ENCODE data around the gene NAB1.

The NAB1 gene

DNA sequence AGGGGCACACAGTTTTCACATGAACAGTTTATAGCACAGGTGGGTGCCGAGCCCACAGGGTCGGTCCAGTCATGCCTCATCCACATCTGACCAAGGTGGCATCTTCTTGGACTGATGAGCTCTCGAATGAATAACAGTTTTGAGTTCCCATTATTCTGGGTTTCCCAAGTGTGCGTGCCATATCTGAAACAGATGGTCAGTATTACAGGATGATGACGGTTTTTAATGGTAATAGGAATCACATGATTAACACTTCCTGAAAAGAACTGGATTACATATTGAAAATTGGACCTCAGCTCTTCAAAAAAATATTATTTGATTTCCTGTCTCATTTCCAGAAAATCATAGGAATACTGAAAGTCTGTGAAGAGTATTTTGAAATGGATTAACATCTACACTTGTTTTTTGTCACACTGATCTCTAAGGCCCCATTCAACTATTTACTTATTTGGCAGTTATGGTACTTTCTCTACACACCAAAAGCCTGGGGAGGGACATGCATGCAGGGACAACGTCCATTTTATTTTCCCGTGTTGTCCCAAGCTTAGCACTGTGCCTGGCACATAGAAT lies 22.2 kb upstream of the NAB1 start:
- TF ChIP-seq POLR2A (IDR thresholded peaks at IDR 0.05; ENCODE audit: low read length) (no peak), GATA1 (IDR thresholded peaks at IDR 0.05; ENCODE audit: low read depth, low read length) (no peak)
- no peak for DNase-seq

DNA sequence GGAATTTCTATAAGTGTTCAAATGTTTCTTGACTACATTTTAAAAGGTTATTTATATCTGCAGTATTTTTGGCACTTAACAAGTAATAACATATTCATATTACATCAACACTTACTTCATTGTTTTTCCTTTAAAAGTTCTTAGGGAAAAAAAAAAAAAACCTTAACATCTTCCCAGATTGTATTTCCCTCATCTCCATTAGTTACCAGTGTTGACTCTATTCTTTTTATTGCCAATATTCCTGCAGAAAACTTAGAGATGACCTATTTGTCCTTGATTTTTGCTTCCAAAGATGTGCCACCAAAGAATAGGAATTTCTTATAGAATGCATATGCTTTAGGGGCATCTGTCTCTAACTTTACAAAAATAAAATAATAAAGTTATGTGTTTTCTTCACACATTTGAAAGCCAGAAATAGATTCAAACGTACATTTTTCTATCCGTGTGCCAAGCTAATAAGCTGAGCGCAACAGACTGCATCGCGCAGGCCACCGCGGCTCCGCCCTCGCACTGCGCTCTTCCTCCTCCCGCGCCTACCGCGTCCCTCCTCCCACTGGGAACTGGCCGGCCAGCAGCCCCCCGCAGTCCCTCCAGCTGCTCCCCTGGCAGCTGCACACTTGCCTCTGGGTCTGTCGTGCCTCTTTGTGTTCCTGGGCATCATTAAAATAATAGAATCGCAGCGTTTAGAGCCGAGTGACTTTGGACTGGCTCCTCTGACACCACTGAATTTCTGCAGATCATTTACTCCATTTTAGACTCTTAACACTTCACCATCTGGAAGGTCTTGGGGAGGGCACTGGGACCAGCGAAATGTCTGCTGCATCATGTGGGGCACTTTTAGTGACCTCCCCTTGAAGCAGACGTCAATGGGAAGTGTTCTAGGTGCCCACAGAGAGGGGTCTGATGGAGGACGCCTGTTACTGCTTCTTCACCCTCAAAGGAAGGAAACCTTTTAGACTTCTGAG lies 21.2 kb upstream of the NAB1 start:
- TF ChIP-seq GATA1 (IDR thresholded peaks at IDR 0.05; ENCODE audit: low read depth, low read length) (no peak), POLR2A (IDR thresholded peaks at IDR 0.05; ENCODE audit: low read length) (no peak)

DNA sequence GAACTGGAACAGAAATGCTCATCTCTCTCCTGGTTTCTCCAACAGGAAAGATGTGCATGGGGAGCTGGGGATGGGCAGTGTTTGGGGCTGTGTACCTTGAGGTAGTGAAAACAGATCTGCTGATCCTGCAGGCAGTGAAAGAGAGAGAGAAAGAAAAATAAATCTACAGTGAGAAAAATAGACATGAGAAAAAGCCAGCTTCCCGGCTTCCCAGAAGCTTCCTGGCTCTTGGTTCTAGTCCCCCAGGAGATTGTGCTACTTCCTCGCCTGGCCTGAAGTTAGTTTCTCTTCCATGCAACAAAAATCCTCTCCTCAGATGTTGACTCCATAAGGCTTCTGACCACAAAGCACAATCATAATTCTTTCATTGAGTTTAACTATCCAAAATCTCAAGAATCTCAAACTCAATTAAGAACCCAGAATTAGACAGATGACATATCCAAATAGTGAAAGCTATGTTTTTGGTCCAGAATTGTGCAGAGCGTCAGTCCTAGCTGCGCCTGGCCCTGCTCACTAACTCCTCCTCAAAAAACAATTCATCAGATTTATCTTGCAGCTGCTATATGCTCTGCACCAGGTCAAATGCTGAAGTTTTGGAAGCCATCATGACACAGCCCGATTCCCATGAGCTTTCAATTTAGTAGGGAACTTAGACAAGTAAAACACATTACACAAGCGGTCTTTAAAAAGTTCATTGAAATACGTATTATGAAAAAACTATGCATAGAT lies 20.1 kb upstream of the NAB1 start:
- DNase-seq, result no peak
- no peak for TF ChIP-seq GATA1 (IDR thresholded peaks at IDR 0.05; ENCODE audit: low read depth, low read length)
- TF ChIP-seq POLR2A (IDR thresholded peaks at IDR 0.05; ENCODE audit: low read length), result no peak

More for the DNA sequence above, 21.2 kb upstream of the NAB1 start:
- DNase-seq, result peak; percentile 5 to 11

DNA sequence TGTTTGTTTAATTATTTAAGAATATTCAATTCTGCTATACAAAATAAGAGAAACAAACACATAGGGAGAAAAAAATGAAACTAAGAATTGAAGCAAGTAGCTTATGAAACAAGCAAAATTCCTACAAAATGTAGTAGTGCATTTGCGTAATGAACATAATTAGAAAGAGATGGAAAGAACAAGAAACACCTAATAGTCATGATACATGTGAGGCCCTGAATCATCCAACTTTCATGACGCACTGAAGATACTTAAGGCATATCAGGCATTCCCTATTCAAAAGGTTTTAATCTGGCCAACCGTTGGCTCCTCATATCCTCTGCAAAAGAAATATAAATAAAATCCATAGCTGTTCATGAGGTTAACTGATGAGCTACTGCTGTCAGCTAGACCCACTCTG lies 14.5 kb upstream of the NAB1 start:
- TF ChIP-seq POLR2A (IDR thresholded peaks at IDR 0.05; ENCODE audit: low read length) (no peak), GATA1 (IDR thresholded peaks at IDR 0.05; ENCODE audit: low read depth, low read length) (no peak)
- DNase-seq, result no peak

DNA sequence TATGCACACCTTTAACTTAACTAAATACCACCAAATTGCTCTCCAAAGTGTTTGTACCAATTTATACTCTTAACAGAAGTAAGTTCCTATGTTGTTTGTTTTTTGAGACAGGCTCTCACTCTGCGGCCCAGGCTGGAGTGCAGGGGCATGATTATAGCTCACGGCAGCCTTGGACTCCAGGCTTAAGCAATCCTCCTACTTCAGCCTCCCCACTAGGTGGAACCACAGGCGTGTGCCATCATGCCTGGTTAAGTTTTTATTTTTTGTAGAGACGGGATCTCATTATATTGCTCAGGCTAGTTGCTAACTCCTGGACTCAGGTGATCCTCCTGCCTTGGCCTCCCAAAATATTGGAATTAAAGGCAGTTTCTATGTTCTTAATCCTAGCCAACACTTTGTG lies 13.1 kb upstream of the NAB1 start:
- TF ChIP-seq POLR2A (IDR thresholded peaks at IDR 0.05; ENCODE audit: low read length) (no peak), GATA1 (IDR thresholded peaks at IDR 0.05; ENCODE audit: low read depth, low read length) (no peak)
- DNase-seq, result peak in 1 of 2 experiments; percentile 3

DNA sequence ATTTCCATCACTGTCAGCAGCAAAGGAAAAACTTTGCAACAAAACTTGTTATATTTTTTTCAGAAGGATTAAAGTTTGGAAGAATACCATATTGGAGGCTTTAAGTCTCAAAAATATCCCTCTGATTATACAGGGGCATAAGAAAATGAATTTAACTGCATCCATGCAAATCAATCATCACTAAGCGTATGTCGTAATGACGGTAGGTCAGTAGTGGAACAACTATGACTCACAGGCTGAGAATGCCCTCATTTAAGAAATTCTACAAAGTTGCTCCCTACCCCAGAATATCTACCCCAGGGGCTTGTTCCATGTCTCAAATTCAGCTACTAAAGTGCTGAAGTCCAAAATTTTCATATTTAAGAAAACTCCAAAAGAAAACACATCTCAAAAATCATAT lies 12.5 kb upstream of the NAB1 start:
- DNase-seq, result no peak
- TF ChIP-seq POLR2A (IDR thresholded peaks at IDR 0.05; ENCODE audit: low read length), result no peak
- no peak for TF ChIP-seq GATA1 (IDR thresholded peaks at IDR 0.05; ENCODE audit: low read depth, low read length)

DNA sequence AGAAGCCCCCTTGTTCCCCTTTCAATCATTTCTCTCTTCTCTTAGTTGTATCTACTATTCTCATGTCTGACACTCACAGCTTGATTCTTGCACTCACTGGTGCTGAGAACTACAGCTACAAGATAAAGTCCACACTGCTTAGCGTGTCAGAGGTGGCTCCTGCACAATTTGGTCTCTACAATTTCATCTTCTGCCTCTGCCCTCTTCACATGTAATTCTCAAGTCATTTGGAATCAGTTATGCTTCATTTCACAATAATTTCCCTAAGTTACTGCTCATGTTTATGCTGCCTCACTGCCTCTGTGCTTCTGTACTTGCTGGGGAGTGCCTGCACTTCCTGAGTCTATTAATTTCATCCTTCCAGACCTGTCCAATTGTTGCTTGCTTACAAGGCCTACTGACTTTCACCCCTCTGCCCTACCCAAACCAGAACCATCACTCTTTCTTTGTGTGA lies 11.6 kb upstream of the NAB1 start:
- TF ChIP-seq POLR2A (IDR thresholded peaks at IDR 0.05; ENCODE audit: low read length), result no peak
- no peak for TF ChIP-seq GATA1 (IDR thresholded peaks at IDR 0.05; ENCODE audit: low read depth, low read length)
- DNase-seq, result no peak

DNA sequence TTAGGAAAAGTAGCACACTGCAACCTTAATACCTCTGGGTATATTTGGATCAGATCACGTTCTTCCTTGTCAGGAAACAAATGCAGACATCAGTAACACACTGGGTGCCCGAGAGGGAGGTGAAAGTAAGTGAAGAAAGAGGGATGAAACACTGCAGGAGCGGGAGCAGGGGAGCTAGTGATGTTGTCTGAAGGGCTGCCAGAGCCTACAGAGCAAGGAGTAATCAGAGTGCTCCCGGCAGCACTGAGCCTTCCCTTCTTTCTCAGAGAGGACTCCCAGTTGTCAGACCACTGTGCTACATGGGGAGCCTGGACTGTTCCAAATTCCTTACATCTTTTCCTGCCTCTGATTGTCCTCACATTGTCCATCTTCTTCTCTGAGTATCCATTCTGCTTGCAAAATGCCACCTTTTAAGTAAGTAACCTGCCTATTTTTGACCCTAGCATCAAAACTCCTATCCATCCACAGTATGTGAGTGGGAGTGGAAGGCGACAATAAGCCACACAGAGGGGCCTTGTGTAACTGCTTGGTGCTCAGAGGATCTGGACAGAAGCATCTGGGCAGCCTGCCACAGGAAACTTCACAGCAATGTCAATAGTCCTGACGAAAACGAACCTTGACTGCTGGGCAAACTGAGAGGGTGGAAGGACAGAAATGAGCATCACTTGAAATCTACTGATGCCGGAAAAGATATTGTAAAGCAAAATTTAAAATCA lies 10.8 kb upstream of the NAB1 start:
- DNase-seq, result no peak
- TF ChIP-seq GATA1 (IDR thresholded peaks at IDR 0.05; ENCODE audit: low read depth, low read length), result no peak
- no peak for TF ChIP-seq POLR2A (IDR thresholded peaks at IDR 0.05; ENCODE audit: low read length)

DNA sequence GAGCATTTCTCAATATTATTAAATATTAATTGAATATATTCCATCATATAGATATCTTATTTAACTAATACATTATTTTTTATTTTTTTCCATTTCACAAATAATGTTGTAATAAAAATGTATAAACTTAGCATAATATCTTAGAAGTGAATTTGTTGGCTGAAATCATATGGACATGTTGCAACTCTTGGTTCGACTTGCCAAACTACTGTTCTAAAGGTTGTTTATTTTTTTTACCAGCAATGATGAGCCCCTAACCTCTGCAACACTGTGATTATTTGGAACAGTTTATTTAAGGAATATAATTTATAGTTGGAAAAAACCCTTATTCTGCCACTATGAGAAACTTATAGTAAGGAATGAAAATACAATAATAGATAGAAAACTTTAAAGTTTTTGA lies 8.8 kb upstream of the NAB1 start:
- no peak for DNase-seq
- TF ChIP-seq POLR2A (IDR thresholded peaks at IDR 0.05; ENCODE audit: low read length), result no peak
- no peak for TF ChIP-seq GATA1 (IDR thresholded peaks at IDR 0.05; ENCODE audit: low read depth, low read length)

DNA sequence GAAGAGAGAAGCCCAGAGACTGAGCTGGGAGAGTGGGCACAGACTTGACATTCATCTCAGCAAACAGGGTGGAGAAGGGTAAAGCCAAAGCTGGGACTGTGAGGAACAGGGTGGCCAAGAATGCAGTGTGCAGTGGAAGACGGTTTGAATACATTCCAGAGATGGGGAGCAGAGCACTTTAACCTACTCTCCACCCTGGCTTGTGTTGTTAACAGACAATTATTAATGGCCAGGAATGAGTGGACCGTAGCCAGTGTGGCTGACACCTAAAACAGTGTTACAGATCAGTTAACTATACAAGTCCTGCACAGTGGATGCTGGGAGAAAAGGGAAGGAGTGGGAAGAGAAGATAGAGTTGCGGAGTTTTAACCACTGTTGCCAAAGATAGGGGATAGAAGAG lies 7.4 kb upstream of the NAB1 start:
- DNase-seq, result no peak
- TF ChIP-seq GATA1 (IDR thresholded peaks at IDR 0.05; ENCODE audit: low read depth, low read length) (no peak), POLR2A (IDR thresholded peaks at IDR 0.05; ENCODE audit: low read length) (no peak)

DNA sequence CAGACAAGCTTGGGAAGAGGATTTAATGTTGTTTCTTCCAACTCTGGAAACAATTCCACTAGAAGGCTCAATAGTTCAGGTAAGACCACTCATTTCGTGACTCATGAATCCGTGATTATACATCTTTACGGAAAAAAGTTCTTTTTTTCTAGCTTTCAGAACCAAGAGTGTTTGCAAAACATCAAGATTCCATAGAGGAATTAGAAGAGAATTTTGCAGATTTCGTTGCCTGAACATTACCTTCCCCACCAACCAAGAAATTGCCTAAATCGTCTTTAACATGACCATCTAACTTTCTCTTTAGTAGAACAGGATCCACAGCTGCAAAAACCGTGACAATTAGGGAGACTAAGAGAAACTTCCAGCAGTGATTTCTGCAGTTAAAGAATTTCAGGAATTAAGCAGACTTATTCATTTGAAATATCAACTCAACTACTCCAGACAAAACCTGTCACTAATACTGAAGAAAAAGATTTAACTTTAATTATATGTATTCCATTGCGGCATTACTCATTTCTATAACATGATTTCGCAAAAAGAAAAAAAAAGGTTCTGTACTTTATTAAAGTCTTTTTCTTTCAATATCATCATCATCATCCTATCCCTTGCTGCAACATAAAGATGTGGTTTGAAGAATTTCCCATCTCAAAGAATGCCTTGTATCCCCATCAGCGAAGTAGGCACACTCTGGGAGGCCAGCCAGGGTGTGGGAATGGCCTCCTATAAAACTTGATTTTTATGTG lies 1.9 kb upstream of the NAB1 start:
- TF ChIP-seq POLR2A (IDR thresholded peaks at IDR 0.05; ENCODE audit: low read length) (no peak), GATA1 (IDR thresholded peaks at IDR 0.05; ENCODE audit: low read depth, low read length) (no peak)

DNA sequence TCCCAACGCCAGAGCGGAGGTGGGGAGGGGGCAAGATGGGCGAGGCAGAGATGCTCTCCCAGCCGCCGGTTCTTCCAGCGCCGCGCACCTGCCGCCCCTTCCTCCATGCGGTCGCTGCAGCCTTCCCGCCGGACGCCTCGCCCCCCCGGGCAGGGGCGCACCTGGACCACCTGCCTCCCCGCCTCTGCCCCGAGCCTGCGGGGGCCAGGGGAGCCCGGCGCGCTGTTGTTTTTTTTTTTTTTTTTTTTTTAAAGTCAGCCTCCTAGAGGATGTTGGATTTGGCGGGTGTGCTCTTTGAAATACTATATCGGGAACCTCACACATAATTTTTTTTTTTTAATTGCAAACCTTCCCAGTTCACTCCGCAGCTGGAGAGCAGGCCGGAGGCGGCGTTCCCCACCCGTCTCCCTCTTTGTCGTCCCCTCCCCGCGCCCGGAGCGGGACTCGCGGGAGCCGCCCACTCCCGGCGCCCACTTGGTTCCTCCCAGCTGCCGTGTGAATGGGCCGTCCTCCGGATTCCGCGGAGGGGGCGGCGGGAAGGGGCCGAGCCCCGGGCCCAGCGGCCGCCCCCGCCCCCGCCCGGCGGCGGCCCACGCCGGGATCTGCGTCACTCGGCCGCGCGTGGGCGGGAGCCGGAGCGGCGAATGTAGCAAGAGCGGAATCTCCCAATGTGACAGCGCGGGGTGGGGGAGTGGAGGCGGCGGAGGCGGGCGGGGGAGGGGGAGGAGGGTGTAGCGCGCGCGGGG lies 421 bp upstream of the NAB1 start:
- TF ChIP-seq POLR2A (IDR thresholded peaks at IDR 0.05; ENCODE audit: low read length) (peak; percentile 38), GATA1 (IDR thresholded peaks at IDR 0.05; ENCODE audit: low read depth, low read length) (no peak)
- DNase-seq, result peak; percentile 88 to 90

More for the DNA sequence above, 1.9 kb upstream of the NAB1 start:
- DNase-seq, result no peak

All from erythroblast (primary cell).